HCT116 (cell line): ENCODE measurements around the gene CAB39L. TPM values are rescaled to one million over a fixed set of nuclear protein-coding genes. Genes with fewer than 3 reads are reported as not detected.

ENCODE experiments used
- ATAC-seq: fragments of 200-7000 bp; cut with Tn5 transposase; 2 replicates; pipeline ENCODE4 v1.9.1; 2020; ENCODE audit warnings: mild to moderate bottlenecking, moderate library complexity
- BruUV-seq: library from RNA; stranded (reverse); fragments of 400-500 nt; replicated peaks from 2 replicates; lab custom pipeline; 2021; lab: Mats Ljungman, UMichigan
- CTCF ChIA-PET: fragments of 300-600 bp; sonication (Branson Sonifier 250); formaldehyde crosslinking; loops from one replicate; lab custom pipeline; 2021; ENCODE audit warnings: antibody characterized with exemption; lab: Charles Lee
- POLR2A ChIA-PET: fragments of 300-600, 350-600 bp; sonication (Branson Sonifier 250); formaldehyde crosslinking; loops from one replicate; lab custom pipeline; 2021; ENCODE audit warnings: antibody characterized with exemption; lab: Charles Lee
- RAD21 ChIA-PET, 2 experiments: fragments of 300-600 bp; sonication (Branson Sonifier 250); formaldehyde crosslinking; loops; one replicate each; lab custom pipeline; 2023; ENCODE audit warnings: low total read pairs in 2 of 2; ENCODE audit not compliant: uncharacterized antibody in 2 of 2, unreplicated experiment in 2 of 2, low non-redundant PET in 1 of 2; lab: Charles Lee
- DNase-seq: peaks from one replicate; pipeline ENCODE4 v3.0.0-alpha.2; 2010; ENCODE audit warnings: low read depth, low spot score
- H2AFZ ChIP-seq: fragments of 200-600 bp; shearing (Covaris generic), sonication (generic); 2 replicates; pipeline ENCODE4 v1.6.1; 2017; ENCODE audit warnings: low read depth, mixed run types, mixed read lengths, antibody characterized with exemption, low read length; ENCODE audit not compliant: poor library complexity, severe bottlenecking
- H3K27ac ChIP-seq: 2 replicates; pipeline ENCODE4 v1.5.1; 2012; ENCODE audit warnings: low read depth, low read length
- H3K27me3 ChIP-seq: fragments of 200-600 bp; sonication (generic); 2 replicates; pipeline ENCODE4 v1.6.1; 2016; ENCODE audit warnings: mixed run types, low read length, mixed read lengths; ENCODE audit not compliant: insufficient read depth
- H3K36me3 ChIP-seq, 2 experiments: fragments of 200-500 bp in 1 of 2; fragments of 200-600 bp in 1 of 2; sonication (Bioruptor generic) in 1 of 2; sonication (generic) in 1 of 2; 2 replicates each; pipeline versions ENCODE4 v1.5.1 to v1.6.1; 2014 to 2016; ENCODE audit warnings: low read length in 2 of 2, inconsistent platforms in 1 of 2, mixed read lengths in 1 of 2, mixed run types in 1 of 2; ENCODE audit not compliant: insufficient read depth in 2 of 2, control insufficient read depth in 1 of 2
- H3K4me1 ChIP-seq, 2 experiments: fragments of 200-600 bp in 1 of 2; sonication (generic) in 1 of 2; 2 replicates each; pipeline versions ENCODE4 v1.5.1 to v1.6.1; 2012 to 2017; ENCODE audit warnings: low read length in 2 of 2, inconsistent platforms in 1 of 2, mild to moderate bottlenecking in 1 of 2, mixed read lengths in 1 of 2, mixed run types in 1 of 2, moderate library complexity in 1 of 2; ENCODE audit not compliant: insufficient read depth in 2 of 2, control insufficient read depth in 1 of 2
- H3K4me2 ChIP-seq: fragments of 200-600 bp; sonication (generic); 2 replicates; pipeline ENCODE4 v1.6.1; 2017; ENCODE audit warnings: mixed run types, low read length, mixed read lengths
- H3K4me3 ChIP-seq, 2 experiments: fragments of 200-600 bp in 1 of 2; sonication (generic) in 1 of 2; replicated peaks in 1 of 2; 2 replicates each; pipeline ENCODE4 v1.5.1; 2011 to 2016; ENCODE audit warnings: low read length in 2 of 2, control low read depth in 1 of 2, low read depth in 1 of 2, mild to moderate bottlenecking in 1 of 2, mixed read lengths in 1 of 2, mixed run types in 1 of 2
- H3K79me2 ChIP-seq: fragments of 200-600 bp; sonication (generic); 2 replicates; pipeline ENCODE4 v1.6.1; 2017; ENCODE audit warnings: mild to moderate bottlenecking, mixed run types, low read length, moderate library complexity, mixed read lengths; ENCODE audit not compliant: insufficient read depth
- H3K9ac ChIP-seq: fragments of 200-600 bp; sonication (generic); 2 replicates; pipeline ENCODE4 v1.6.1; 2016; ENCODE audit warnings: low read length, mixed read lengths
- H3K9me2 ChIP-seq: fragments of 200-600 bp; sonication (generic), shearing (Covaris generic); 2 replicates; pipeline ENCODE4 v1.6.1; 2017; ENCODE audit warnings: mixed run types, mild to moderate bottlenecking, moderate library complexity; ENCODE audit not compliant: insufficient read depth
- H3K9me3 ChIP-seq, 2 experiments: fragments of 200-500 bp in 1 of 2; fragments of 200-600 bp in 1 of 2; sonication (Bioruptor generic) in 1 of 2; sonication (generic) in 1 of 2; 2 replicates each; pipeline ENCODE4 v1.6.1; 2014 to 2017; ENCODE audit warnings: low read length in 2 of 2, mixed read lengths in 2 of 2, inconsistent platforms in 1 of 2, low read depth in 1 of 2, mild to moderate bottlenecking in 1 of 2, mixed run types in 1 of 2, moderate library complexity in 1 of 2; ENCODE audit not compliant: control insufficient read depth in 1 of 2, insufficient read depth in 1 of 2
- H4K20me1 ChIP-seq: fragments of 200-600 bp; sonication (generic), shearing (Covaris generic); 2 replicates; pipeline ENCODE4 v1.6.1; 2017; ENCODE audit warnings: mixed run types, mild to moderate bottlenecking, moderate library complexity; ENCODE audit not compliant: insufficient read depth
- ATF3 ChIP-seq: IDR thresholded peaks from 2 replicates; pipeline ENCODE4 v1.6.1; 2012
- CBX3 ChIP-seq: IDR thresholded peaks from 2 replicates; pipeline ENCODE4 v1.6.1; 2012; ENCODE audit warnings: low read depth
- CEBPB ChIP-seq: IDR thresholded peaks from 2 replicates; pipeline ENCODE4 v1.6.1; 2012; ENCODE audit warnings: low read depth
- EGR1 ChIP-seq: IDR thresholded peaks from 2 replicates; pipeline ENCODE4 v1.6.1; 2012; ENCODE audit warnings: low read depth
- ELF1 ChIP-seq: IDR thresholded peaks from 2 replicates; pipeline ENCODE4 v1.6.1; 2012; ENCODE audit warnings: low read depth, borderline replicate concordance
- EZH2 ChIP-seq: fragments of 200-600 bp; sonication (generic); IDR thresholded peaks from 2 replicates; pipeline ENCODE4 v1.6.1; 2017; ENCODE audit warnings: antibody characterized with exemption, mixed run types
- FOSL1 ChIP-seq: IDR thresholded peaks from 2 replicates; pipeline ENCODE4 v1.6.1; 2012; ENCODE audit warnings: low read depth
- POLR2A ChIP-seq: IDR thresholded peaks from 2 replicates; pipeline ENCODE4 v1.7.0; 2011; ENCODE audit warnings: borderline replicate concordance; ENCODE audit not compliant: insufficient read depth, insufficient read length; ENCODE audit errors: extremely low read depth
- RAD21 ChIP-seq: IDR thresholded peaks from 2 replicates; pipeline ENCODE4 v1.6.1; 2012; ENCODE audit warnings: low read depth, mild to moderate bottlenecking
- SIN3A ChIP-seq: IDR thresholded peaks from 2 replicates; pipeline ENCODE4 v1.6.1; 2012; ENCODE audit warnings: low read depth
- SRF ChIP-seq: IDR thresholded peaks from 2 replicates; pipeline ENCODE4 v1.6.1; 2012; ENCODE audit warnings: low read depth
- YY1 ChIP-seq: IDR thresholded peaks from 2 replicates; pipeline ENCODE4 v1.6.1; 2011; ENCODE audit warnings: low read length, low read depth, moderate library complexity, mild to moderate bottlenecking; ENCODE audit not compliant: insufficient replicate concordance; ENCODE audit errors: extremely low read depth
- ZFX ChIP-seq: fragments of 450-650 bp; IDR thresholded peaks from 2 replicates; pipeline ENCODE4 v1.6.1; 2017
- ZNF274 ChIP-seq: fragments of 200-500 bp; sonication (Bioruptor generic); IDR thresholded peaks from 2 replicates; pipeline ENCODE4 v1.6.1; 2014; ENCODE audit warnings: mild to moderate bottlenecking, low read depth, low read length, inconsistent platforms
- intact Hi-C: fragments of 100-400 bp; cut with micrococcal nuclease; formaldehyde crosslinking; loops from 2 replicates; pipeline ENCODE4 v1.10.0; 2022
- total RNA-seq: library from RNA; stranded (reverse); gene quantifications from one replicate; pipeline ENCODE4 v1.2.1, GENCODE V29; 2021; ENCODE audit not compliant: unreplicated experiment
- TF ChIP-seq, protein P1 (sequence below): IDR thresholded peaks from 2 replicates; pipeline ENCODE4 v1.6.1; 2011; ENCODE audit warnings: mild to moderate bottlenecking, low read length, moderate library complexity; ENCODE audit not compliant: insufficient replicate concordance; ENCODE audit errors: extremely low read depth

Gene CAB39L
- total RNA-seq, 1 experiment from 2014 or later: 6.1 TPM

GRCh38 chr13:49310251-49310650 is 133.6 kb downstream of the CAB39L start:
- TF ChIP-seq FOSL1 (no peak), POLR2A (no peak), RAD21 (no peak), ATF3 (no peak), CEBPB (no peak), YY1 (no peak), EZH2 (no peak), ELF1 (no peak), EGR1 (no peak), ZFX (no peak), ZNF274 (no peak), SIN3A (no peak), CBX3 (no peak), SRF (no peak)
- TF ChIP-seq, protein P1, sequence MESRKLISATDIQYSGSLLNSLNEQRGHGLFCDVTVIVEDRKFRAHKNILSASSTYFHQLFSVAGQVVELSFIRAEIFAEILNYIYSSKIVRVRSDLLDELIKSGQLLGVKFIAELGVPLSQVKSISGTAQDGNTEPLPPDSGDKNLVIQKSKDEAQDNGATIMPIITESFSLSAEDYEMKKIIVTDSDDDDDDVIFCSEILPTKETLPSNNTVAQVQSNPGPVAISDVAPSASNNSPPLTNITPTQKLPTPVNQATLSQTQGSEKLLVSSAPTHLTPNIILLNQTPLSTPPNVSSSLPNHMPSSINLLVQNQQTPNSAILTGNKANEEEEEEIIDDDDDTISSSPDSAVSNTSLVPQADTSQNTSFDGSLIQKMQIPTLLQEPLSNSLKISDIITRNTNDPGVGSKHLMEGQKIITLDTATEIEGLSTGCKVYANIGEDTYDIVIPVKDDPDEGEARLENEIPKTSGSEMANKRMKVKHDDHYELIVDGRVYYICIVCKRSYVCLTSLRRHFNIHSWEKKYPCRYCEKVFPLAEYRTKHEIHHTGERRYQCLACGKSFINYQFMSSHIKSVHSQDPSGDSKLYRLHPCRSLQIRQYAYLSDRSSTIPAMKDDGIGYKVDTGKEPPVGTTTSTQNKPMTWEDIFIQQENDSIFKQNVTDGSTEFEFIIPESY: no peak
- Histone ChIP-seq H3K4me3 (no peak overlapping the region), H3K4me2 (no peak overlapping the region), H3K27me3 (no peaks in the 10 kb centered on the region), H3K4me1 (peaks cover 11 to 21% of the 10 kb centered on the region in 2 experiments), H3K79me2 (no peaks in the 10 kb centered on the region), H2AFZ (no peak overlapping the region), H3K36me3 (no peaks in the 10 kb centered on the region), H3K9ac (no peak overlapping the region), H4K20me1 (no peaks in the 10 kb centered on the region), H3K9me2 (no peaks in the 10 kb centered on the region), H3K9me3 (no peaks in the 10 kb centered on the region), H3K27ac (no peak overlapping the region)
- RAD21 ChIA-PET: no interaction called here
- ATAC-seq (no peak), DNase-seq (no peak)
- CTCF ChIA-PET: no interaction called here
- intact Hi-C loops: no loop called here
- POLR2A ChIA-PET: no interaction called here
- no TSS peak for BruUV-seq
